GM12878 (cell line): ENCODE measurements around the gene CD84. TPM values are rescaled to one million over a fixed set of nuclear protein-coding genes. Genes with fewer than 3 reads are reported as not detected.

Experiments used
- ATAC-seq: fragments of 200-7000 bp; cut with Tn5 transposase; 3 replicates; pipeline ENCODE4 v1.9.1; 2020; ENCODE audit warnings: mild to moderate bottlenecking, moderate library complexity
- BruUV-seq: library from RNA; stranded (reverse); fragments of 400-500 nt; replicated peaks from 2 replicates; lab custom pipeline; 2021; lab: Mats Ljungman, UMichigan
- CTCF ChIA-PET: fragments of 300-600 bp; sonication (Branson Sonifier 250); formaldehyde crosslinking; extraction: SDS; loops from one replicate; lab custom pipeline; 2021; ENCODE audit warnings: inconsistent platforms; lab: Yijun Ruan, JAX
- POLR2A ChIA-PET: fragments of 350-600 bp; formaldehyde crosslinking; extraction: SDS; loops from one replicate; lab custom pipeline; 2021; ENCODE audit warnings: inconsistent platforms; lab: Charles Lee
- RAD21 ChIA-PET: fragments of 300-600 bp; sonication (Branson Sonifier 250); formaldehyde crosslinking; loops from one replicate; lab custom pipeline; 2023; ENCODE audit warnings: antibody characterized with exemption; ENCODE audit not compliant: unreplicated experiment; lab: Charles Lee
- SMC1A ChIA-PET: fragments of 300-600 bp; sonication (Branson Sonifier 250); formaldehyde crosslinking; loops from one replicate; lab custom pipeline; 2023; ENCODE audit not compliant: unreplicated experiment, uncharacterized antibody; lab: Charles Lee
- DNase-seq: peaks from one replicate; pipeline ENCODE4 v3.0.0-alpha.2; 2011; ENCODE audit warnings: low read depth, low spot score
- FAIRE-seq: peaks from 3 replicates; lab custom pipeline; 2011; peaks lifted over from hg19 to GRCh38; lab: Jason Lieb, UNC
- H2AFZ ChIP-seq: 2 replicates; pipeline ENCODE4 v1.6.0; 2011; ENCODE audit warnings: low read depth, low read length, control low read depth; ENCODE audit not compliant: control insufficient read depth
- H3K27ac ChIP-seq: 2 replicates; pipeline ENCODE4 v1.5.1; 2011; ENCODE audit warnings: control low read depth; ENCODE audit not compliant: control insufficient read depth, insufficient read depth
- H3K27me3 ChIP-seq, 2 experiments: replicated peaks in 1 of 2; 2 replicates each; pipeline versions ENCODE4 v1.6.0 to v1.6.1; 2011; ENCODE audit warnings: low read length in 1 of 2; ENCODE audit not compliant: control insufficient read depth in 2 of 2, insufficient read depth in 2 of 2
- H3K36me3 ChIP-seq, 2 experiments: 2 replicates each; pipeline ENCODE4 v1.5.1; 2011; ENCODE audit warnings: low read length in 1 of 2; ENCODE audit not compliant: control insufficient read depth in 2 of 2, insufficient read depth in 2 of 2
- H3K4me1 ChIP-seq: 2 replicates; pipeline ENCODE4 v1.6.1; 2011; ENCODE audit warnings: mild to moderate bottlenecking, low read length, moderate library complexity, mixed read lengths; ENCODE audit not compliant: control insufficient read depth, insufficient read depth
- H3K4me2 ChIP-seq: 2 replicates; pipeline ENCODE4 v1.6.0; 2011; ENCODE audit warnings: control low read depth; ENCODE audit not compliant: control insufficient read depth, insufficient read depth
- H3K4me3 ChIP-seq: fragments of 200-600 bp; sonication (generic); 2 replicates; pipeline ENCODE4 v1.5.1; 2016
- H3K79me2 ChIP-seq: 2 replicates; pipeline ENCODE4 v1.6.0; 2011; ENCODE audit warnings: low read length; ENCODE audit not compliant: control insufficient read depth, insufficient read depth
- H3K9ac ChIP-seq: 2 replicates; pipeline ENCODE4 v1.8.0; 2011; ENCODE audit warnings: low read length, control low read depth, mixed read lengths; ENCODE audit not compliant: control insufficient read depth, insufficient read depth
- H3K9me3 ChIP-seq: replicated peaks from 3 replicates; pipeline ENCODE4 v1.5.1; 2011; ENCODE audit warnings: mild to moderate bottlenecking, low read length; ENCODE audit not compliant: control insufficient read depth, insufficient read depth
- H4K20me1 ChIP-seq: 2 replicates; pipeline ENCODE4 v1.6.0; 2011; ENCODE audit not compliant: control insufficient read depth, insufficient read depth
- ATF7 ChIP-seq: fragments of 450-650 bp; IDR thresholded peaks from 2 replicates; pipeline ENCODE4 v1.6.1; 2016; ENCODE audit warnings: low read depth, mild to moderate bottlenecking
- CBX5 ChIP-seq: sonication (generic); IDR thresholded peaks from 2 replicates; pipeline ENCODE4 v1.6.1; 2016; ENCODE audit warnings: low read depth, moderate library complexity, mild to moderate bottlenecking, inconsistent platforms
- CEBPB ChIP-seq, 2 experiments: fragments of 150-350 bp in 1 of 2; IDR thresholded peaks; 2 replicates each; pipeline ENCODE4 v1.6.1; 2012 to 2014; ENCODE audit warnings: low read depth in 2 of 2, low read length in 2 of 2, borderline replicate concordance in 1 of 2, inconsistent platforms in 1 of 2
- ESRRA ChIP-seq: IDR thresholded peaks from 2 replicates; pipeline ENCODE4 v1.6.1; 2012; ENCODE audit warnings: mild to moderate bottlenecking, low read length, improper control_type of control experiment
- HDAC6 ChIP-seq: fragments of 200-600 bp; sonication (generic); IDR thresholded peaks from one replicate; pipeline ENCODE4 v1.8.0; 2017; ENCODE audit warnings: antibody characterized with exemption; ENCODE audit not compliant: unreplicated experiment
- KDM1A ChIP-seq: fragments of 200-600 bp; sonication (generic); IDR thresholded peaks from 2 replicates; pipeline ENCODE4 v1.6.1; 2016; ENCODE audit warnings: borderline replicate concordance
- MEF2A ChIP-seq: IDR thresholded peaks from 2 replicates; pipeline ENCODE4 v1.6.1; 2011; ENCODE audit warnings: low read depth, mild to moderate bottlenecking, low read length, moderate library complexity; ENCODE audit not compliant: insufficient read depth
- MLLT1 ChIP-seq: fragments of 450-650 bp; IDR thresholded peaks from 2 replicates; pipeline ENCODE4 v1.6.1; 2016; ENCODE audit warnings: mild to moderate bottlenecking
- MTA3 ChIP-seq: IDR thresholded peaks from 2 replicates; pipeline ENCODE4 v1.6.1; 2012; ENCODE audit warnings: low read length, inconsistent platforms, borderline replicate concordance
- NFYB ChIP-seq: IDR thresholded peaks from 2 replicates; pipeline ENCODE4 v1.6.1; 2011; ENCODE audit warnings: low read depth, mild to moderate bottlenecking, low read length, improper control_type of control experiment, moderate library complexity; ENCODE audit not compliant: insufficient read depth
- POLR2AphosphoS5 ChIP-seq: IDR thresholded peaks from 2 replicates; pipeline ENCODE4 v1.6.1; 2011; ENCODE audit warnings: mild to moderate bottlenecking, low read length, inconsistent platforms
- RELB ChIP-seq: fragments of 450-650 bp; IDR thresholded peaks from 2 replicates; pipeline ENCODE4 v1.6.1; 2017; ENCODE audit warnings: low read depth, mild to moderate bottlenecking, moderate library complexity
- SPI1 ChIP-seq: IDR thresholded peaks from 2 replicates; pipeline ENCODE4 v1.6.1; 2011; ENCODE audit warnings: low read depth, mild to moderate bottlenecking, low read length, moderate library complexity, borderline replicate concordance; ENCODE audit not compliant: insufficient read depth
- TAF1 ChIP-seq: IDR thresholded peaks from 2 replicates; pipeline ENCODE4 v1.6.1; 2011; ENCODE audit warnings: mild to moderate bottlenecking, low read depth, low read length, borderline replicate concordance
- ZBTB4 ChIP-seq: fragments of 450-650 bp; formaldehyde crosslinking; IDR thresholded peaks from 2 replicates; pipeline ENCODE4 v1.4.0; 2022; ENCODE audit warnings: mild to moderate bottlenecking, moderate library complexity
- ZNF217 ChIP-seq: fragments of 450-650 bp; IDR thresholded peaks from 2 replicates; pipeline ENCODE4 v1.6.1; 2017; ENCODE audit warnings: antibody characterized with exemption, mild to moderate bottlenecking
- whole genome bisulfite sequencing: methylation state at CpG from one replicate; pipeline ENCODE4 v1.1.6; 2016; ENCODE audit warnings: low lambda C conversion rate; ENCODE audit not compliant: insufficient replicate concordance, insufficient coverage; ENCODE audit errors: missing lambda C conversion rate; 5-methylcytosine and 5-hydroxymethylcytosine counted together
- in situ Hi-C: fragments of 300-500 bp; cut with MboI; formaldehyde crosslinking; loops from 9 replicates; pipeline ENCODE4 v1.14.3; 2018; ENCODE audit warnings: mixed read lengths
- intact Hi-C: fragments of 100-400 bp; cut with micrococcal nuclease; formaldehyde crosslinking; loops from one replicate; pipeline ENCODE4 v1.14.2; 2022; ENCODE audit not compliant: unreplicated experiment
- polyA plus RNA-seq, 11 experiments: library from polyadenylated mRNA; depleted of rRNA in 4 of 11; unstranded in 6 of 11; stranded (reverse) in 5 of 11; fragments of >200 nt; fragmentation: Nextera tagmentation in 4 of 11; fragmentation: Illumina TruSeq in 1 of 11; extraction: Ambion mirVana in 4 of 11; extraction: Trizol in 1 of 11; gene quantifications; 1 replicate in 1 of 11; 2 replicates in 10 of 11; pipeline versions ENCODE4 v1.2.1 to v1.2.3, GENCODE V29; 2011 to 2016; ENCODE audit warnings: inconsistent platforms in 2 of 11, missing spikeins in 2 of 11, low read depth in 1 of 11
- total RNA-seq, 4 experiments: library from RNA; depleted of rRNA in 3 of 4; stranded (reverse); fragments of >200 nt in 3 of 4; fragmentation: Illumina TruSeq in 1 of 4; extraction: Trizol in 1 of 4; gene quantifications; 2 replicates each; pipeline versions ENCODE4 v1.2.1 to v1.2.3, GENCODE V29; 2013 to 2021

The CD84 gene
- total and polyA plus RNA-seq, 10 of the 15 experiments (the other 5 are each of a cell fraction or from before 2014, with no cell fraction given), result 3.4 to 20.3 (median 11.7) TPM

GRCh38 chr1:160522622-160523345 is 56.5 kb downstream of the CD84 start, which contains the start of gene SLAMF6:
Gene SLAMF6 (minus strand): TSS chr1:160523255. CDS start chr1:160523192, 63 bp downstream.
- CTCF ChIA-PET, result interaction anchor here (0.8 to 3.6 kb wide), 19 partner anchors 8 to 436 kb away, joined by 3 to 25 read pairs (median 4); no protein-coding TSS in a partner anchor
- DNase-seq (peak; percentile 59), ATAC-seq (peak; percentile 78), FAIRE-seq (no peak)
- Histone ChIP-seq H3K4me3 (peak within 1 kb of the TSS; percentile 77), H3K36me3 (peaks cover 0 to 4% of the 10 kb centered on the region in 2 experiments; a peak in 1 of 4 replicates), H3K9me3 (peaks cover 1% of the 10 kb centered on the region; the same call in 2 of the 3 replicates), H3K79me2 (peaks cover 54% of the 10 kb centered on the region), H3K4me2 (peak within 1 kb of the TSS; percentile 67), H3K9ac (peak within 1 kb of the TSS; percentile 82), H3K4me1 (no peaks in the 10 kb centered on the region), H2AFZ (peak within 1 kb of the TSS; percentile 8), H4K20me1 (no peaks in the 10 kb centered on the region), H3K27ac (peak within 1 kb of the TSS; percentile 85), H3K27me3 (no peaks in the 10 kb centered on the region)
- POLR2A ChIA-PET, result interaction anchor here (0.5 to 3.8 kb wide), 18 partner anchors 9 to 148 kb away, joined by 3 to 34 read pairs (median 6); no protein-coding TSS in a partner anchor
- in situ Hi-C loops (no loop called here), intact Hi-C loops (loop anchor here (5.0 kb wide), 1 partner anchor 70 kb away; no protein-coding TSS in a partner anchor)
- TSS peak; percentile 89 for BruUV-seq
- 1% methylated on average over 11 of the region's 11 CpGs for WGBS
- SMC1A ChIA-PET, result interaction anchor here (0.6 to 10.2 kb wide), 27 partner anchors 9 to 1428 kb away, joined by 3 to 178 read pairs (median 6); no protein-coding TSS in a partner anchor
- RAD21 ChIA-PET, result interaction anchor here (0.6 to 4.5 kb wide), 14 partner anchors 12 to 703 kb away, joined by 3 to 76 read pairs (median 6); no protein-coding TSS in a partner anchor
- TF ChIP-seq CBX5 (0 out of 2 replicates have a peak, but pooled peaks have one; percentile 64), POLR2AphosphoS5 (peak; percentile 81), KDM1A (no peak), RELB (peak; percentile 18; the same call in 1 of the 2 replicates), ZNF217 (no peak), MTA3 (no peak; the same call in 1 of the 2 replicates), ATF7 (peak; percentile 34; the same call in 1 of the 2 replicates), ZBTB4 (CRISPR knock-in tag) (no peak), TAF1 (peak; percentile 55; the same call in 1 of the 2 replicates), MEF2A (0 out of 2 replicates have a peak, but pooled peaks have one; percentile 20), ESRRA (no peak), HDAC6 (peak; percentile 34), NFYB (no peak), MLLT1 (peak; percentile 85), SPI1 (peak; percentile 67; the same call in 1 of the 2 replicates), CEBPB (IDR thresholded peaks at IDR 0.05; ENCODE audit: borderline replicate concordance in 1 of 2, low read depth in 2 of 2, low read length in 2 of 2) (0 out of 4 replicates have a peak, but pooled peaks of 1 of the 2 experiments have one; percentile 14)
